Suprapubic skin (tissue), 4 donors: ENCODE data around the gene B3GNT3.

Source experiments
- CTCF ChIP-seq, 2 donors: fragments of 200-600 bp in 1 of 2; fragments of 450-650 bp in 1 of 2; sonication (generic) in 1 of 2; IDR thresholded peaks; one replicate each; pipeline ENCODE4 v1.5.1; 2016 to 2019; ENCODE audit warnings: antibody characterized with exemption in 2 of 2, mild to moderate bottlenecking in 1 of 2, moderate library complexity in 1 of 2
- POLR2A ChIP-seq, 2 donors: fragments of 450-650 bp; IDR thresholded peaks; one replicate each; pipeline ENCODE4 v1.6.1; 2017; ENCODE audit warnings: antibody characterized with exemption in 2 of 2, mild to moderate bottlenecking in 2 of 2, moderate library complexity in 2 of 2
- POLR2AphosphoS5 ChIP-seq, 3 donors: sonication (generic); formaldehyde crosslinking; IDR thresholded peaks; one replicate each; pipeline ENCODE4 v1.6.1; 2017; ENCODE audit warnings: antibody characterized with exemption in 3 of 3

- TF ChIP-seq CTCF (IDR thresholded peaks at IDR 0.05) (no peak), POLR2A (IDR thresholded peaks at IDR 0.05) (no peak), POLR2AphosphoS5 (IDR thresholded peaks at IDR 0.05) (no peak)
These were observed 47.1 kb downstream of the B3GNT3 start for GRCh38 chr19:17841810-17842662.
